GM12891 (cell line): ENCODE data around the gene ZMYND15.
"Not testable (repeated sequence)": the region's sequence is repeated elsewhere in the genome, so short reads cannot be mapped to it uniquely, and the experiment has no call there.

ENCODE experiments used
- DNase-seq: peaks from one replicate; pipeline ENCODE4 v3.0.0; 2011; ENCODE audit warnings: low spot score; ENCODE audit not compliant: insufficient read length
- FAIRE-seq: peaks from 2 replicates; lab custom pipeline; 2011; peaks lifted over from hg19 to GRCh38; lab: Jason Lieb, UNC
- PAX5 ChIP-seq: IDR thresholded peaks from 2 replicates; pipeline ENCODE4 v1.6.1; 2011; ENCODE audit warnings: low read length, moderate library complexity, mild to moderate bottlenecking; ENCODE audit not compliant: insufficient read depth, severe bottlenecking
- POLR2A ChIP-seq: IDR thresholded peaks from 2 replicates; pipeline ENCODE4 v1.6.1; 2011; ENCODE audit warnings: low read depth, low read length, control low read depth
- POLR2AphosphoS5 ChIP-seq: IDR thresholded peaks from 2 replicates; pipeline ENCODE4 v1.6.1; 2011; ENCODE audit warnings: low read depth, low read length, control low read depth
- POU2F2 ChIP-seq: IDR thresholded peaks from 2 replicates; pipeline ENCODE4 v1.6.1; 2011; ENCODE audit warnings: low read depth, mild to moderate bottlenecking, control low read depth, low read length, moderate library complexity
- SPI1 ChIP-seq: IDR thresholded peaks from 2 replicates; pipeline ENCODE4 v1.6.1; 2011; ENCODE audit warnings: low read depth, low read length, control low read depth
- TAF1 ChIP-seq: IDR thresholded peaks from 2 replicates; pipeline ENCODE4 v1.6.1; 2011; ENCODE audit warnings: low read depth, low read length, control low read depth

Gene ZMYND15

GRCh38 chr17:4704991-4705390 lies 34.6 kb upstream of the ZMYND15 start:
- DNase-seq (no peak), FAIRE-seq (peak; percentile 70)
- no peak for TF ChIP-seq POU2F2
- no peak for TF ChIP-seq PAX5
- TF ChIP-seq POLR2A = no peak

- FAIRE-seq (no peak), DNase-seq (no peak)
Observed at GRCh38 chr17:4706121-4706520, 33.5 kb upstream of the ZMYND15 start.

GRCh38 chr17:4708436-4708835 lies 31.2 kb upstream of the ZMYND15 start:
- TF ChIP-seq TAF1 = no peak
- TF ChIP-seq PAX5 = no peak
- 0 out of 2 replicates have a peak, but pooled peaks have one; percentile 22 for TF ChIP-seq POLR2AphosphoS5
- TF ChIP-seq POU2F2 = no peak
- TF ChIP-seq SPI1 = no peak
- TF ChIP-seq POLR2A = peak; percentile 55; the same call in 1 of the 2 replicates
- FAIRE-seq = no peak

More at GRCh38 chr17:4706121-4706520, 33.5 kb upstream of the ZMYND15 start:
- TF ChIP-seq PAX5 (no peak), POLR2A (no peak), SPI1 (no peak), TAF1 (no peak), POU2F2 (no peak), POLR2AphosphoS5 (no peak)

GRCh38 chr17:4709794-4710692 lies 29.6 kb upstream of the ZMYND15 start, which contains the start of gene ARRB2:
Gene ARRB2, plus strand, starts transcription at chr17:4710632. Its CDS starts 90 bp downstream, at chr17:4710722.
- FAIRE-seq = peak; percentile 98
- peak; percentile 30; the same call in 1 of the 2 replicates for TF ChIP-seq SPI1
- TF ChIP-seq PAX5 = peak; percentile 17
- no peak for TF ChIP-seq POLR2AphosphoS5
- 0 out of 2 replicates have a peak, but pooled peaks have one; percentile 35 for TF ChIP-seq POLR2A
- TF ChIP-seq TAF1 = no peak
- TF ChIP-seq POU2F2 = 0 out of 2 replicates have a peak, but pooled peaks have one; percentile 45
- DNase-seq = peak; percentile 96

More at GRCh38 chr17:4708436-4708835, 31.2 kb upstream of the ZMYND15 start:
- no peak for DNase-seq

GRCh38 chr17:4710693-4711634 lies 28.7 kb upstream of the ZMYND15 start:
- FAIRE-seq = peak; percentile 88
- TF ChIP-seq POLR2AphosphoS5 = 0 out of 2 replicates have a peak, but pooled peaks have one; percentile 13
- no peak for TF ChIP-seq PAX5
- TF ChIP-seq SPI1 = peak; percentile 62
- no peak for TF ChIP-seq POU2F2
- 0 out of 2 replicates have a peak, but pooled peaks have one; percentile 11 for TF ChIP-seq POLR2A
- no peak for TF ChIP-seq TAF1
- no peak for DNase-seq

- no peak for TF ChIP-seq POU2F2
- TF ChIP-seq SPI1 = peak; percentile 33; the same call in 1 of the 2 replicates
- DNase-seq = no peak
- FAIRE-seq = no peak
Observed at GRCh38 chr17:4711661-4712181, 27.9 kb upstream of the ZMYND15 start.

- TF ChIP-seq POLR2A = no peak
- no peak for TF ChIP-seq PAX5
- no peak for TF ChIP-seq SPI1
- TF ChIP-seq TAF1 = no peak
- no peak for TF ChIP-seq POLR2AphosphoS5
- FAIRE-seq (no peak), DNase-seq (no peak)
Observed at GRCh38 chr17:4712526-4712925, 27.1 kb upstream of the ZMYND15 start.

GRCh38 chr17:4714340-4715062 lies 25.1 kb upstream of the ZMYND15 start:
- not testable (repeated sequence) for FAIRE-seq, DNase-seq
